ENCODE measurements around the gene ENPP7. TPM values are rescaled to one million over a fixed set of nuclear protein-coding genes. Genes with fewer than 3 reads are reported as not detected.

ENPP7 gene
- 2.9 TPM for total RNA-seq

- ATAC-seq (peak; percentile 73), DNase-seq (ENCODE audit: low spot score) (peak; percentile 87)
These were observed at the start of gene ENPP7 for GRCh38 chr17:79730769-79731483. TSS of gene ENPP7 (plus strand) at chr17:79730943. CDS start at chr17:79731140, 197 bp downstream.

GRCh38 chr17:79681101-79681621 lies 49.6 kb upstream of the ENPP7 start:
- DNase-seq (ENCODE audit: low spot score) (no peak), ATAC-seq (no peak)

GRCh38 chr17:79681628-79682261 lies 49.0 kb upstream of the ENPP7 start:
- ATAC-seq, result no peak
- no peak for DNase-seq (ENCODE audit: low spot score)

- no peak for ATAC-seq
- DNase-seq (ENCODE audit: low spot score), result no peak
These were observed 47.4 kb upstream of the ENPP7 start for GRCh38 chr17:79683365-79683764.

GRCh38 chr17:79684132-79684985 lies 46.4 kb upstream of the ENPP7 start:
- no peak for DNase-seq (ENCODE audit: low spot score)
- ATAC-seq, result no peak

- DNase-seq (ENCODE audit: low spot score) (no peak), ATAC-seq (no peak)
These were observed 45.6 kb upstream of the ENPP7 start for GRCh38 chr17:79685121-79685520.

GRCh38 chr17:79686476-79686875 lies 44.3 kb upstream of the ENPP7 start:
- no peak for ATAC-seq
- no peak for DNase-seq (ENCODE audit: low spot score)

- no peak for DNase-seq (ENCODE audit: low spot score)
- no peak for ATAC-seq
These were observed 40.3 kb upstream of the ENPP7 start for GRCh38 chr17:79690466-79690865.

- no peak for ATAC-seq
- no peak for DNase-seq (ENCODE audit: low spot score)
These were observed 39.5 kb upstream of the ENPP7 start for GRCh38 chr17:79690988-79691836.

- ATAC-seq (no peak), DNase-seq (ENCODE audit: low spot score) (no peak)
These were observed 38.8 kb upstream of the ENPP7 start for GRCh38 chr17:79691931-79692330.

GRCh38 chr17:79693419-79693818 lies 37.3 kb upstream of the ENPP7 start:
- DNase-seq (ENCODE audit: low spot score) (no peak), ATAC-seq (no peak)

GRCh38 chr17:79695293-79695790 lies 35.4 kb upstream of the ENPP7 start:
- ATAC-seq (no peak), DNase-seq (ENCODE audit: low spot score) (no peak)

- DNase-seq (ENCODE audit: low spot score) (no peak), ATAC-seq (peak; percentile 22)
These were observed 34.7 kb upstream of the ENPP7 start for GRCh38 chr17:79695797-79696609.

GRCh38 chr17:79696610-79696982 lies 34.1 kb upstream of the ENPP7 start:
- no peak for DNase-seq (ENCODE audit: low spot score)
- no peak for ATAC-seq

GRCh38 chr17:79698146-79698846 lies 32.4 kb upstream of the ENPP7 start:
- ATAC-seq, result no peak
- DNase-seq (ENCODE audit: low spot score), result no peak

- no peak for ATAC-seq
- no peak for DNase-seq (ENCODE audit: low spot score)
These were observed 31.2 kb upstream of the ENPP7 start for GRCh38 chr17:79699386-79700036.

- DNase-seq (ENCODE audit: low spot score) (no peak), ATAC-seq (no peak)
These were observed 30.2 kb upstream of the ENPP7 start for GRCh38 chr17:79700592-79700991.

GRCh38 chr17:79702034-79702433 lies 28.7 kb upstream of the ENPP7 start:
- no peak for ATAC-seq
- DNase-seq (ENCODE audit: low spot score), result no peak

All from left lobe of liver (tissue), 2 donors.